ENCODE data around the gene CLEC4G.

DNA sequence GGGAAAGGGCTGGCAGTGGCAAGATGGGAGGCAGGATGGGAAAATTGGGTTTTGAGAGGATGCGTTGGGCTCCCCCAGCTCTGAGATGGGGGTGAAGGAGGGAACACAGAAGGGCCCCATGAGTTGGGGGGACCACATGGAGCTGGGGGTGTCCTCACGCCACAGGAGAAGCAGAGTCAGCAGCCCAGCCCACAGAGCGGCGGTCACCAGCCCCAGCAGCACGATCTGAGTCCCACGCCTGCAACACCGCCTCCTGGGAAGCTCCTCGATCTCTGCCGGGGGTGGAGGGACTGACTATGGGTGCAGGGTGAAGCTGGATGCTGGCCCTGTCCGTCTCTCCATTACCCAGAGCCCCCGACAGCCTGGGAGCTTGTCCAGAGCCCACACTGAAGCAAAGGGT is 33.3 kb downstream of the CLEC4G start:
- TF ChIP-seq EZH2 (IDR thresholded peaks at IDR 0.05; ENCODE audit: borderline replicate concordance, low read length), result no peak
- no peak for TF ChIP-seq CTCF (conservative IDR thresholded peaks at IDR 0.05 in 1 of 2, IDR thresholded peaks at IDR 0.05 in 1 of 2; ENCODE audit: extremely low read depth in 1 of 2, insufficient read depth in 1 of 2, low read depth in 1 of 2, low read length in 2 of 2)

Data from mammary epithelial cell (primary cell).